ENCODE results near the gene ZEB1.
"Not testable (repeated sequence)": the region's sequence is repeated elsewhere in the genome, so short reads cannot be mapped to it uniquely, and the experiment has no call there.

ZEB1 gene

DNA sequence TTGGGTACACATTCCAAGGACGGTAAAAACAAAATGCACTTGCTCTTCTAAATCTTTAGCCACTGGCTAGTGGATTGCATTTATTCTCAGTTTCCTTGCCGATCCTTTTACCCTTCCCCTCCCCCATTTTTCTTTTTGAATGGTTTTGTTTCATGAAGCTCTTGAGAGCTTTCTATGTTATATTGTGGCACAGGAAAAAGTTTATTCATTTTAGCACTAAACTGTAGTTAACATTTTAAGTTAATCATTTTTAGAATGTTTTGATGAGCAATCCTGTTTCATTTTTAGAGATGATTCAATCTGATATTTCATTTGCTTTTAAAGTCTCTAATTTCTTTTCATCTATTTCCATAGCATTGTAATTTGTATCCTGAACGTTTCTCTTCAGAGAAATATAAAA is 24.0 kb downstream of the ZEB1 start:
- no peaks in the 10 kb centered on the region for H3K9me3 Mint-ChIP-seq (ENCODE audit: low read depth)
- no peak overlapping the region for H3K4me3 Mint-ChIP-seq
- no peak overlapping the region for H3K27ac Mint-ChIP-seq
- no peaks in the 10 kb centered on the region for H3K36me3 Mint-ChIP-seq
- H3K27me3 Mint-ChIP-seq, result no peaks in the 10 kb centered on the region
- H3K4me1 Mint-ChIP-seq (ENCODE audit: low read depth), result peaks cover 53% of the 10 kb centered on the region

DNA sequence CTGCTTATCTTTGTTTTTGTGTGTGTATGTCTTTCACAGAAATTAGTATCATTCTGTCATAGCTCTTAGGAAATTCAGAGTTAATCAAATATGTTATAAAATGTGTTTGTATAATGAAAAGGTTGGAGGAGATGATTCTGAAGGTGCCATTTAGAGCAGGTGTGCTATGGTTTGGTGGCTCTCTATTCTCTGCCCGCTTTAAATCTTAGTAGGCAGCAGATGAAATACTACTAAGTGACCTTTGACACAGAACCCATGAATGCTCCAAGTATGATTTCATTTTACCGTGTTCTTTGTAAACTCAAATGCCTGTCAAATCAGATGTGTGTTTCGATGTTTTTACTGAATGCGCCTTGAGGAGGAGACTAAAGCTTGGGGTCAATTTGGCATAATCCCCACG is 24.5 kb downstream of the ZEB1 start:
- no peaks in the 10 kb centered on the region for H3K9me3 Mint-ChIP-seq (ENCODE audit: low read depth)
- H3K4me3 Mint-ChIP-seq, result peak overlapping the region; percentile 63
- H3K4me1 Mint-ChIP-seq (ENCODE audit: low read depth), result peaks cover 55% of the 10 kb centered on the region
- no peaks in the 10 kb centered on the region for H3K27me3 Mint-ChIP-seq
- H3K36me3 Mint-ChIP-seq, result no peaks in the 10 kb centered on the region
- H3K27ac Mint-ChIP-seq, result peak overlapping the region; percentile 91

DNA sequence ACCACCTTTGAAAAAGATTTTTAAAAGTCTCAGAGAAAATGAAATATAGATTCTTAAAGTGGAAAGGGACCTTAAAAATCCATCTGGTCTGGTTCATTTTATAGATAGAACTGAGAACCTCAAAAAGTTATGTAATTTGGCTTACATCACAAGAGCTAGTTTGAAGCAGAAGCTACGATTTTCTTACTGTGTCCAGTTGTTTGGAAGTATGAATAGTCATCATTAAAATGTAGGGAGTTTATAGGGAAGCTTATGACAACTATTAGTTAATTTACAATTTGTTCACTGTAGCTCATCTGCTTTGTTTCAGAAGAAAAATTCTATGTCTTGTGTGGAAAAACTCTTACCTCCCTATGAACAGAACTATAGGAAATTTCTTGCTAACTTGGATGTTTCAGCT is 26.9 kb downstream of the ZEB1 start:
- no peaks in the 10 kb centered on the region for H3K36me3 Mint-ChIP-seq
- H3K27ac Mint-ChIP-seq, result peak overlapping the region; percentile 48
- peaks cover 64% of the 10 kb centered on the region for H3K4me1 Mint-ChIP-seq (ENCODE audit: low read depth)
- no peaks in the 10 kb centered on the region for H3K27me3 Mint-ChIP-seq
- H3K4me3 Mint-ChIP-seq, result no peak overlapping the region
- H3K9me3 Mint-ChIP-seq (ENCODE audit: low read depth), result no peaks in the 10 kb centered on the region

DNA sequence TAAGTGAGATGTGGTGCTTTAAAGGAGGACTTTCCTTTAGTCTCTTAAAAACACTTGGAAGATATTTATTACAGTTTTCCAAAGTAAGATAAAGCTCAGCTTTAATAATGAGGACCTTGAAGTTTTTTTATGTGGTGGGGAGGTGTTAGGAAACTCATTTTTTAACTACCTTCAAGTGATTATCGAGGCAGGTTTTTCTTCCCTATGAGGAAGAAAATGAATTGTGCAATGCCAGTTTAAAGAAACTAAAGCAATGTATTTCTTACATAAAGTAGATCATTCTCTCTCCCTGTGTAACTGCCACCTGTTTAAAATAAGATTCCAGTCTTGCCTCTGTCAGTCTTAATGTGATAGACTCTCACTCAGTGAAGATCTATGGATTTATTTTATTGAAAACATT is 27.9 kb downstream of the ZEB1 start:
- no peaks in the 10 kb centered on the region for H3K27me3 Mint-ChIP-seq
- H3K27ac Mint-ChIP-seq, result peak overlapping the region; percentile 64
- H3K36me3 Mint-ChIP-seq, result no peaks in the 10 kb centered on the region
- H3K9me3 Mint-ChIP-seq (ENCODE audit: low read depth), result no peaks in the 10 kb centered on the region
- H3K4me1 Mint-ChIP-seq (ENCODE audit: low read depth), result peaks cover 69% of the 10 kb centered on the region
- H3K4me3 Mint-ChIP-seq, result no peak overlapping the region

DNA sequence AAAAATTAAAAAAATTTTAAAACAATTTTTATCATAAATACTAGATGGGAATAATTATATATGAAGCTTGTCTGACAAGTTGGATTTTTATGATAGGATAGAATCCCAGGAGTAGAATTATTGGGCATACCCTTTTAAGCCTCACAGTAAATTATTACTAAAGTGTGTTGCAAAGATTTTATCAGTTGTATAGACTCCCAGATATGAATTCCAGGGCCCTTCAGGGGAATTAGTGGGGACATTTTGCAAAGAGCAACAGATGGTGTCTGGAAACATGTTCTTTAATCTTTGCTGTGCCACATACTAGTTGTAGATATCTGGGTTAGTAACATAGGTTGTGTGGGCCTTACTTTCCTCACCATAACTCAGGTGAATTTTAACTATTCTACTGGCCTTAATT is 28.7 kb downstream of the ZEB1 start:
- Mint-ChIP-seq H3K36me3 (no peaks in the 10 kb centered on the region), H3K27ac (peak overlapping the region; percentile 68), H3K27me3 (no peaks in the 10 kb centered on the region), H3K4me1 (ENCODE audit: low read depth) (peaks cover 77% of the 10 kb centered on the region), H3K9me3 (ENCODE audit: low read depth) (peaks cover 2% of the 10 kb centered on the region), H3K4me3 (peak overlapping the region; percentile 51)

DNA sequence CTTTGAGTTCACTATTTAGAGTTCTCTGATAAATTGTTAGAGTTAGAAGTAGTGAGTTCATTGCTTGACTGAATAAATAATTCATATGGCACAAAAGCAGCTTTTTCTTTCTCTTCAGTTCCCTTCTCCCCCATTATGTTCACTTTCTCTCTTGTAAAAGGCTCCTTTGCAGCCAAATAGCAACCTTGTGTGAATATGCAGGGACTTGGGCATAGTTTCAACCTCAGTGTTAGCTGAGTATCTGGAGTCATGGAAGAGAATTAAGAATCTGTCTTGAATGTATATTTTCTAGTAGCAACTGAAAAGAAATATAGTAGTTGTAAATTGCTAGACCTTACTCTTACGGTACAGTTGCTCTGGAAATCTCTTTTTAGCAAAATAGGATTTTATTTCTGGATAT is 31.9 kb downstream of the ZEB1 start:
- Mint-ChIP-seq H3K27ac (peak overlapping the region; percentile 16), H3K4me3 (no peak overlapping the region), H3K9me3 (ENCODE audit: low read depth) (peaks cover 2% of the 10 kb centered on the region), H3K36me3 (no peaks in the 10 kb centered on the region), H3K27me3 (no peaks in the 10 kb centered on the region), H3K4me1 (ENCODE audit: low read depth) (peaks cover 79% of the 10 kb centered on the region)

DNA sequence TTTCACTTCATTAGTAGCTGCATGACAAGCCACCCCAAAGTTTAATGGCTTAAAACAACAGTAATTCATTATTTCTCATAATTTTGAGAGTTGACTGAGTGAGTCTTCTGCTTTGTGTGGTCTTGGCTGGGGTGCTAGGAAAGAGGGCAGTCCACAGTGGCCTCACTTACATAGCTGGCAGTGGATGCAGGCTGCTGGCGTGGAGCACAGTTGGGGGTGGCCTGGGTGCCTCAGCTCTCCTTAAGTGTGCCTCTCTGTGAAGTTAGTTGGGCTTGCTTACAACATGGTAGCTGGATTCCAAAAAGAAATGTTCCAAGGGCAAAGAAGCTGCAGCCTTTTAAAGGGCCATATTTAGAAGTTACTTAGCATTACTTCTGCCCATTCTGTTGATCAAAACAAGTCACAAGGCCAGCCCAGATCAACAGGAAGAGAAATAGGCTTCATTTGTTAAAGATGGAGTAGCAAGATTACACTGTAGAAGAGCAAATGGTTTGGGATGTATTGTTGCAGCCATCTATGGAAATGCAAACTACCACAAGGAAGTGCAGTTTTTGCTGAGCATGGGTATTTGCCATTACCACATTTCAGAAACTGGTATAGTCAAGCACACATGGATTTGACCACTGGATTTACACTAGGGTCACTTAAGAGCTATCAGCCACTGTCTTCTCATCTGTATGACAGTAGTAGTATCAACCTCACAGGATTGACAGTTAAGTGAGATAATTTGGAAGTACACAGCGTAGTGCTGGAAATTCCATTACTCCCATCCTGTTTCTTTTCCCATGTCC is 33.6 kb downstream of the ZEB1 start:
- Mint-ChIP-seq H3K27me3 (no peaks in the 10 kb centered on the region), H3K4me1 (ENCODE audit: low read depth) (peaks cover 72% of the 10 kb centered on the region), H3K9me3 (ENCODE audit: low read depth) (peaks cover 2% of the 10 kb centered on the region), H3K27ac (peak overlapping the region; percentile 91), H3K36me3 (no peaks in the 10 kb centered on the region), H3K4me3 (no peak overlapping the region)

DNA sequence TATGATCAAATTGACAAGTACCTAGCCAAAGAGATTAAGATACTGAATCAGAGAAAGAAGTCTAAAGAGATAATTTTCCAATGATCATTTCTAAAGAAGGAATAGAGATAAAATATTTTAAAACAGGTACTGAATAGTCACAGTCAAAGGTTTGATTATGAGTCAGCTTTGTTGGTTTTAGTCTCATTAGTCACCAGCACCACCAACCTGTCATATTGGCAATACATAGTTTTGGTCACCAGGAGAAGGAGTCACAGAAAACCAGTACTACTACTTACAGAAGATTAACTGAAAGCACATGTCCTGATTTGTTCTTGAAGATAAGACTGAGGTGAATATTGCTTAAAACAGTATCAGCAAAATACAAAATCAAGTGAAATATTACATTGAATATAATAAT is 34.6 kb downstream of the ZEB1 start:
- H3K27ac Mint-ChIP-seq, result peak overlapping the region; percentile 91
- peak overlapping the region; percentile 40 for H3K4me3 Mint-ChIP-seq
- peaks cover 69% of the 10 kb centered on the region for H3K4me1 Mint-ChIP-seq (ENCODE audit: low read depth)
- no peaks in the 10 kb centered on the region for H3K27me3 Mint-ChIP-seq
- H3K36me3 Mint-ChIP-seq, result peaks cover 2% of the 10 kb centered on the region
- H3K9me3 Mint-ChIP-seq (ENCODE audit: low read depth), result peaks cover 2% of the 10 kb centered on the region

DNA sequence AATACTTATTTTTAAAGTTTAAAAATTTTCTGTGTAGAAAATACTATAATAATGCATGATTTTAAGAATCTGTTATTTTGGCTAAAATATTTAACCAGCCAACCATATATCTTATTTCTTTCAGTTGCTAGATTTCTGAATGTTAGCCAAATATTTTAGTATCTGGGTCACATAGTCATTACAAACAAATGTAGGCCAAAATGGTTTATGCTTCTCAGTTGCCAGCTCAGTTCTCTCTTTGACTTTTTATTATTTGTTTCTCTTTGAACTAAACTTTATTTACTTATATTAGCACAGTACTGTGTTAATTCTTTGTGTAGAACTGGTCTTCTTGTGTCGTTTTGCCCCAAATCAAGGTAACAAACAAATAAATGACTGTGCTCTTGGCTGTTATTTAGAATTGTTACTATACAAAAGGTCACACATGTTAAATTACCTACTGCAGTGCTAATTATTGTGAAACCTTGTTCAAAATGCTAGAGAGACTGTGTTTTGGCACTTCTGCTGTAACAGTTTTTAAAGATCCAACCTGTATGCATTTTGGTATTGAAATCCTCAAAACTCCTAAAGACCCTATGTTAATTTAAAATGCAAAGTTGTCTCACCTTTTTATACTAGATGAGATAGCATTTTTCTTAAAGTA is 39.8 kb downstream of the ZEB1 start:
- Mint-ChIP-seq H3K4me3 (no peak overlapping the region), H3K9me3 (ENCODE audit: low read depth) (no peaks in the 10 kb centered on the region), H3K4me1 (ENCODE audit: low read depth) (peaks cover 43% of the 10 kb centered on the region), H3K36me3 (peaks cover 10% of the 10 kb centered on the region), H3K27ac (peak overlapping the region; percentile 17), H3K27me3 (no peaks in the 10 kb centered on the region)

DNA sequence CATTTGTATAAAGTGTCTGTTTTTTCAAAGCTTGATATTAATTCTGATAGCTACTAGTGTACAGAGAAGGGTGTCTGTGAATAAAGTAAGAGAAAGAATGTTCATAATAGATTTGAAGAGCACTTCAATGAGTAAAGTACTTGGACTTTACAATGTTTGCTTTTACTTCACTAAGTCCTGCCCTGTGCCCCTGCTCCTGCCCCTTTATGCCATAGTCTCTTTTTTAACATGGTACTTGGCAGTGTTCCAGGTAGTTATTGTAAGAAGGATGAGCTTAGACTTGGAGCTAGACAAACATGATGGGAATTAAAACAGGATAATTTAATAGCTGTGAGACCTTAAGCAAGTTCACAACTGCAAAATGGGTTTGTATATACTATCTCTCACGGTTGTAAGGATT is 41.0 kb downstream of the ZEB1 start:
- peaks cover 12% of the 10 kb centered on the region for H3K36me3 Mint-ChIP-seq
- no peaks in the 10 kb centered on the region for H3K27me3 Mint-ChIP-seq
- no peak overlapping the region for H3K27ac Mint-ChIP-seq
- H3K9me3 Mint-ChIP-seq (ENCODE audit: low read depth), result no peaks in the 10 kb centered on the region
- no peak overlapping the region for H3K4me3 Mint-ChIP-seq
- peaks cover 38% of the 10 kb centered on the region for H3K4me1 Mint-ChIP-seq (ENCODE audit: low read depth)

DNA sequence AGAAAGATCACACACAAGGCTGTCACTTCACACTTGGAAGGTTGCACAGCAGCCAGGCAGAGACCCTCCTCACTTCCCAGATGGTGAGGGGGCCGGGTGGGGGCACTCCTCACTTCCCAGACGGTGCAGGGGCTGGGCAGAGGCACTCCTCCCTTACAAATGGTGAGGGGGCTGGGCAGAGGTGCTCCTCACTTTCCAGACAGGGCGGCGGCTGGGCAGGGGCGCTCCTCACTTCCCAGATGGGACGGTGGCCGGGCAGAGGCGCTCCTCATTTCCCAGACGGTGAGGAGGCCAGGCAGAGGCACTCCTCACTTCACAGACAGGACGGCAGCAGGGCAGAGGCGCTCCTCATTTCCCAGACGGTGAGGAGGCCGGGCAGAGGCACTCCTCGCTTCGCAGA is 42.5 kb downstream of the ZEB1 start:
- not testable (repeated sequence) for H3K27ac Mint-ChIP-seq; H3K27me3 Mint-ChIP-seq; H3K9me3 Mint-ChIP-seq (ENCODE audit: low read depth); H3K4me3 Mint-ChIP-seq
- Mint-ChIP-seq H3K4me1 (ENCODE audit: low read depth) (peaks cover 37% of the 10 kb centered on the region), H3K36me3 (peaks cover 12% of the 10 kb centered on the region)

DNA sequence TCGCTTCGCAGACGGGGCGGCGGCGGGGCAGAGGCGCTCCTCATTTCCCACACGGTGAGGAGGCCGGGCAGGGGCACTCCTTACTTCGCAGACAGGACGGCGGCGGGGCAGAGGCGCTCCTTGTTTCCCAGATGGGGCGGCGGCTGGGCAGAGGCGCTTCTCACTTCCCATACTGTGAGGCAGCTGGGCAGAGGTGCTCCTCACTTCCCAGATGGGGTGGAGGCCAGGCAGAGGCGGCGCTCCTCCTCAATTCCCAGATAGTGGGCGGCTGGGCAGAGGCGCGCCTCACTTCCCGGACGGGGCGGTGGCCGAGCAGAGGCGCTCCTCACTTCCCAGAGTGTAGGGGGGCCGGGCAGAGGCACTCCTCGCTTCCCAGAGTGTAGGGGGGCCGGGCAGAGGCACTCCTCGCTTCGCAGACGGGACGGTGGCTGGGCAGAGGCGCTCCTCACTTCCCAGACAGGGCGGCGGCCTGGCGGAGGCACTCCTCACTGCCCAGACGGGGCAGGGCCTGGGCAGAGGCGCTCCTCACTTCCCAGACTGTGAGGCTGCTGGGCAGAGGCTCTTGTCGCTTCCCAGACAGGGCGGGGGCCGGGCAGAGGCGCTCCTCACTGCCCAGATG is 43.1 kb downstream of the ZEB1 start:
- H3K4me3 Mint-ChIP-seq, result no peak overlapping the region
- H3K27ac Mint-ChIP-seq, result no peak overlapping the region
- no peaks in the 10 kb centered on the region for H3K9me3 Mint-ChIP-seq (ENCODE audit: low read depth)
- H3K36me3 Mint-ChIP-seq, result peaks cover 12% of the 10 kb centered on the region
- H3K4me1 Mint-ChIP-seq (ENCODE audit: low read depth), result peaks cover 39% of the 10 kb centered on the region
- no peaks in the 10 kb centered on the region for H3K27me3 Mint-ChIP-seq

DNA sequence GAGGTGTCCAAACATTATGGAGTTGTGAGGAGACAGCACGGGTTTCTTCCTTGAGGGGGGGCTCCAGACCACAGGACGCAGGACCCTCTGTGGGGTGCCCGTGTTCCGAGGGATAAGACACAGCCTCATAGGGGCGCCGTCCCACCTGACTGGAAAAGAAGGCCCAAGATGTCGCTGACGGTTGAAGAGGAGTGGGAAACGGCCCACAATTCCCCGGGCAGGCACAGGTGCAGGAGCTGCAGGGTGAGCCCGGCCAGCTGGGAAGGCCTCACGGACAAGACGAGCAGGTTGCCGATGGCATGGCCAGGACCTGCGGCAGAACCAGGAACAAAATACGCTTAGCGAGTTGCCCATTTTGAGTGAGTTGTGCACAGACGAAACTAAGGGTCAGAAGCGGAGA is 44.7 kb downstream of the ZEB1 start:
- not testable (repeated sequence) for H3K4me3 Mint-ChIP-seq; H3K9me3 Mint-ChIP-seq (ENCODE audit: low read depth); H3K27ac Mint-ChIP-seq; H3K27me3 Mint-ChIP-seq; H3K36me3 Mint-ChIP-seq
- peaks cover 34% of the 10 kb centered on the region for H3K4me1 Mint-ChIP-seq (ENCODE audit: low read depth)

DNA sequence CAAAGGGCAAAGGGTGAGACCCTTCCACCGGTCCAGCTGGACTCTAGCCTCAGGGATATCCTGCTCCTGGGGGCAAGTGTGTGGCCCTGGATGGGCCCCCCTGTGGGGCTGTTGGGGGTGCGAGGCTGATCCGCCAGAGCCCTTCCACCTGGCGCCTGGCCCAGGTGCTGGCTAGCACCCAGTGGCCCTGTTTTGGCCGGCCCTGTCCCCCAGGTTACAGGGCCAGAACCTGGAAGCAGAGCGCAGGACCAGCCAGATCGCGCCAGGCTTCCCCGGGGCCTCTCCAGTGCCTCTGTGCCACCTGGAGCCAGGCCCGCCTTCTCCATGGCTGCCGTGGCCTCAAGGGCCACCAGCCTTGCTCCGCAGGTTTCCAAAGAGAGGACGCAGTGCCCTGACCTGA is 45.2 kb downstream of the ZEB1 start:
- Mint-ChIP-seq H3K36me3 (peaks cover 13% of the 10 kb centered on the region), H3K4me1 (ENCODE audit: low read depth) (peaks cover 34% of the 10 kb centered on the region)
- H3K4me3 Mint-ChIP-seq; H3K27ac Mint-ChIP-seq; H3K9me3 Mint-ChIP-seq (ENCODE audit: low read depth); H3K27me3 Mint-ChIP-seq: not testable (repeated sequence)

DNA sequence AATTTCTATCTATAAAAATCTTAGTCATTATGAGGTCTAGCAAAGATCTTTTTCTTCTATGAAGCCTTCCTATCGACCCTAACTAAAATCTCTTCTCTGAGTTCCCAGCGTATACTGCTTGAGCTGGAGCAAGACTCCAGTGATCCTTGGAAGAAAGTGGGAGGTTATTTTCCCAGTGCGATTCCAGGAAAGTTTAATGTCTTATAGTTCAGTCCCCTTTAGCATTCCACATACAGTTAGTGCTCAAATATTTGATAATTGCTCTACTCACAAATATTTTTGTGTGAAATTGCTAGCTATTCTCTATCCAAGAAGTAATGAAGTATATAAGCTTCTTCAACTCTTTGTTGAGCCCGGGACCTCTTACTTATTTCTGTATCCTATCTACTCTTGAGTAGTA is 47.7 kb downstream of the ZEB1 start:
- Mint-ChIP-seq H3K4me3 (no peak overlapping the region), H3K4me1 (ENCODE audit: low read depth) (peaks cover 51% of the 10 kb centered on the region), H3K27ac (no peak overlapping the region), H3K27me3 (no peaks in the 10 kb centered on the region), H3K36me3 (peaks cover 11% of the 10 kb centered on the region), H3K9me3 (ENCODE audit: low read depth) (no peaks in the 10 kb centered on the region)

Measured in activated naive CD8-positive, alpha-beta T cell (primary cell).